GM19023 (cell line): Measurements from ENCODE around the gene TPRN.

ENCODE experiments used
- ATAC-seq: cut with Tn5 transposase; IDR thresholded peaks from one replicate; pipeline ENCODE4 v1.9.1; 2021; ENCODE audit warnings: mild to moderate bottlenecking, moderate library complexity; ENCODE audit not compliant: unreplicated experiment

The TPRN gene

GRCh38 chr9:137175345-137175961 lies 25.1 kb downstream of the TPRN start:
- ATAC-seq: no peak

GRCh38 chr9:137174722-137175293 lies 25.7 kb downstream of the TPRN start:
- no peak for ATAC-seq

- ATAC-seq: no peak
Observed at GRCh38 chr9:137173796-137174664, 26.5 kb downstream of the TPRN start.

GRCh38 chr9:137172901-137173795 lies 27.4 kb downstream of the TPRN start:
- no peak for ATAC-seq

GRCh38 chr9:137171149-137171900 lies 29.2 kb downstream of the TPRN start:
- ATAC-seq: no peak

GRCh38 chr9:137170486-137171148 lies 29.9 kb downstream of the TPRN start:
- ATAC-seq: no peak

- no peak for ATAC-seq
Observed at GRCh38 chr9:137169896-137170358, 30.6 kb downstream of the TPRN start, which contains the start of gene LRRC26. Gene LRRC26 (minus strand): TSS chr9:137170051. CDS start chr9:137169943, 108 bp downstream.

- ATAC-seq: no peak
Observed at GRCh38 chr9:137168904-137169856, 31.4 kb downstream of the TPRN start.

GRCh38 chr9:137168573-137168903 lies 32.0 kb downstream of the TPRN start:
- ATAC-seq: no peak

- ATAC-seq: no peak
Observed at GRCh38 chr9:137167747-137168572, 32.6 kb downstream of the TPRN start.

GRCh38 chr9:137167277-137167746 lies 33.2 kb downstream of the TPRN start:
- ATAC-seq: no peak

GRCh38 chr9:137166380-137167229 lies 33.9 kb downstream of the TPRN start:
- ATAC-seq: no peak

- no peak for ATAC-seq
Observed at GRCh38 chr9:137165250-137165836, 35.2 kb downstream of the TPRN start.

GRCh38 chr9:137164370-137165249 lies 35.9 kb downstream of the TPRN start:
- no peak for ATAC-seq

GRCh38 chr9:137163805-137164204 lies 36.7 kb downstream of the TPRN start:
- no peak for ATAC-seq
